Measurements from ENCODE around the gene PARD6B. TPM values are rescaled to one million over a fixed set of nuclear protein-coding genes. Genes with fewer than 3 reads are reported as not detected.
"Not testable (repeated sequence)": the region's sequence is repeated elsewhere in the genome, so short reads cannot be mapped to it uniquely, and the experiment has no call there.

PARD6B gene
- total RNA-seq, 3 donors from 2014 or later, result 1.4 to 30.6 (median 13.4) TPM

- intact Hi-C loops (cut with DNase I; ENCODE audit: low total_unique reads), result no loop called here
- no peak overlapping the region for H3K4me3 ChIP-seq
These were observed 41.2 kb downstream of the PARD6B start for GRCh38 chr20:50772420-50773185.

DNA sequence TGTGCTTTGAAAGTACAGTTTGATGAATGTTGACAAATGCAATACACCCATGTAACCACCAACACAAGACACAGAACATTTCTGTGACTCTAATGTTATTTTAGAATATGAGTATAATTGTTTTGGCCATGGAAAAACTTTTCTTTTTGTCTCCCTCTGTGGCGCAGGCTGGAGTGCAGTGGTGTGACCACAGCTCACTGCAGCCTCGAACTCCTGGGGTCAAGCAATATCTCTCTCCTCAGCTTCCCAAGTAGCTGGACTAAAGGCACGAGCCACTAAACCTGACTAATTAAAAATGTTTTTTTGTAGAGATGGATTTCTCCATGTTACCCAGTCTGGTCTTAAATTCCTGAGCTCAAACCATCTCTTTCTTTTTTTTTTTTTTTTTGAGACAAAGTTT lies 43.1 kb downstream of the PARD6B start:
- Histone ChIP-seq H3K9me3 (no peaks in the 10 kb centered on the region), H3K27ac (no peak overlapping the region), H3K27me3 (no peaks in the 10 kb centered on the region), H3K36me3 (no peaks in the 10 kb centered on the region), H3K4me3 (no peak overlapping the region), H3K4me1 (no peaks in the 10 kb centered on the region)
- TF ChIP-seq, protein P1, sequence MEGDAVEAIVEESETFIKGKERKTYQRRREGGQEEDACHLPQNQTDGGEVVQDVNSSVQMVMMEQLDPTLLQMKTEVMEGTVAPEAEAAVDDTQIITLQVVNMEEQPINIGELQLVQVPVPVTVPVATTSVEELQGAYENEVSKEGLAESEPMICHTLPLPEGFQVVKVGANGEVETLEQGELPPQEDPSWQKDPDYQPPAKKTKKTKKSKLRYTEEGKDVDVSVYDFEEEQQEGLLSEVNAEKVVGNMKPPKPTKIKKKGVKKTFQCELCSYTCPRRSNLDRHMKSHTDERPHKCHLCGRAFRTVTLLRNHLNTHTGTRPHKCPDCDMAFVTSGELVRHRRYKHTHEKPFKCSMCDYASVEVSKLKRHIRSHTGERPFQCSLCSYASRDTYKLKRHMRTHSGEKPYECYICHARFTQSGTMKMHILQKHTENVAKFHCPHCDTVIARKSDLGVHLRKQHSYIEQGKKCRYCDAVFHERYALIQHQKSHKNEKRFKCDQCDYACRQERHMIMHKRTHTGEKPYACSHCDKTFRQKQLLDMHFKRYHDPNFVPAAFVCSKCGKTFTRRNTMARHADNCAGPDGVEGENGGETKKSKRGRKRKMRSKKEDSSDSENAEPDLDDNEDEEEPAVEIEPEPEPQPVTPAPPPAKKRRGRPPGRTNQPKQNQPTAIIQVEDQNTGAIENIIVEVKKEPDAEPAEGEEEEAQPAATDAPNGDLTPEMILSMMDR (IDR thresholded peaks at IDR 0.05), result no peak
- TF ChIP-seq POLR2AphosphoS5 (IDR thresholded peaks at IDR 0.05), result no peak
- DNase-seq (ENCODE audit: low spot score in 2 of 2), result no peak
- intact Hi-C loops (cut with DNase I; ENCODE audit: low total_unique reads), result no loop called here

More at GRCh38 chr20:50772420-50773185, 41.2 kb downstream of the PARD6B start:
- H3K4me1 ChIP-seq, result no peaks in the 10 kb centered on the region
- TF ChIP-seq POLR2A (IDR thresholded peaks at IDR 0.05) (no peak), POLR2AphosphoS5 (IDR thresholded peaks at IDR 0.05) (no peak)
- TF ChIP-seq, protein P1 (IDR thresholded peaks at IDR 0.05), result no peak
- no peak overlapping the region for H3K27ac ChIP-seq
- H3K36me3 ChIP-seq, result no peaks in the 10 kb centered on the region
- DNase-seq (ENCODE audit: low spot score in 2 of 2), result peak in 1 of 2 donors; percentile 9
- H3K27me3 ChIP-seq, result no peaks in the 10 kb centered on the region
- no peaks in the 10 kb centered on the region for H3K9me3 ChIP-seq

DNA sequence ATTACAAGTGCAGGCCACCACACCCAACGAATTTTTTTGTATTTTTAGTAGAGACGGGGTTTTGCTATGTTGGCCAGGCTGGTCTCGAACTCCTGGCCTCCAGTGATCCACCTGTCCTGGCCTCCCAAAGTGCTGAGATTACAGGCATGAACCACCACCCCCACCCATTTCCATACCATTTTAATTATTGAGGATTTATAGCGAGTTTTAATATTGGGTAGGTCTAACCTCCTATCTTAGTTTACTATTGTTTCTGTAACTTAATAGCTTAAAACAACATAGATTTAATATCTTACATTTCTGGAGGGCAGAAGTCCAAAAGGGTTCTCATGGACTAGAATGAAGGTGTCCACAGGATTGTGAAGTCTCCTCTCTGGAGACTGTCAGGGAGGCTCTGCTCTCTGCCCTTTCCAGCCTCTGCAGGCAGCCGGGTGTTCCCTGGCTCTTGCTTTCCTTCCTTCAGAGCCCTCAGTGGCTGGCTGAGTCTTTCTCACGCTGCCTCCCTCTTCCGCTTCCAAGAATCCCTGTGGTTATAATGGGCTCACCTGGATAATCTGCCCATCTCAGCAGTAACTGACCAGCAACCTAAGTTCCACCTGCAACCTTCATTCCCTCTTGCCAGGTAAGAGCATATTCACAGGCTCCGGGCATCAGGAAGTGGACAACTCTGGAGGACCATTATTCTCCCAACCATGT lies 44.9 kb downstream of the PARD6B start:
- TF ChIP-seq, protein P1 (IDR thresholded peaks at IDR 0.05), result no peak
- TF ChIP-seq POLR2AphosphoS5 (IDR thresholded peaks at IDR 0.05), result no peak
- TF ChIP-seq POLR2A (IDR thresholded peaks at IDR 0.05), result no peak
- H3K27ac ChIP-seq, result no peak overlapping the region
- H3K9me3 ChIP-seq, result no peaks in the 10 kb centered on the region
- H3K4me1 ChIP-seq, result no peaks in the 10 kb centered on the region
- no peaks in the 10 kb centered on the region for H3K27me3 ChIP-seq
- no peaks in the 10 kb centered on the region for H3K36me3 ChIP-seq
- peak in 1 of 2 donors; percentile 4 for DNase-seq (ENCODE audit: low spot score in 2 of 2)
- H3K4me3 ChIP-seq, result no peak overlapping the region
- intact Hi-C loops (cut with DNase I; ENCODE audit: low total_unique reads), result no loop called here

DNA sequence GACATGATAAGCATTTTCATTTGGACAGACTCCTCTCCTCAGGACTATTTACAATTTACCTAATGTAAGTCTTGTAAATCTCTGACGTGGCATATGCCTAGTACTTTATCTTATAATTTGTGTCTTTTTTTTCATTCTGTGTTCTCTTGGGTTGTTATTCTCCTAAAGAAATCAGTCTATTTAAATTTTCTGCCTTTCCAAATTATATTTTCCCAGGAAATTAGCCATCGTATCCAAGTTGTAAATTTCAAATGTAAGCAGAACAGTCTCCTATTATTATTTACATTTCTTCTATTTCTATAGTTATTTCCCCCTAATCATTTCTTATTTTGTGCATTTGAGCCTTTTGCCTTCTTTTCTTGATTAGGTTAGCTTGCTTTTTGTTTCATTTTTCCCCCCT lies 46.0 kb downstream of the PARD6B start:
- TF ChIP-seq POLR2AphosphoS5 (IDR thresholded peaks at IDR 0.05) (no peak), POLR2A (IDR thresholded peaks at IDR 0.05) (no peak)
- DNase-seq (ENCODE audit: low spot score in 2 of 2), result no peak
- H3K4me1 ChIP-seq, result no peaks in the 10 kb centered on the region
- intact Hi-C loops (cut with DNase I; ENCODE audit: low total_unique reads), result no loop called here
- H3K9me3 ChIP-seq, result no peaks in the 10 kb centered on the region
- H3K27ac ChIP-seq, result no peak overlapping the region
- no peak overlapping the region for H3K4me3 ChIP-seq
- H3K36me3 ChIP-seq, result no peaks in the 10 kb centered on the region
- no peaks in the 10 kb centered on the region for H3K27me3 ChIP-seq

GRCh38 chr20:50778994-50779393 lies 47.6 kb downstream of the PARD6B start:
- H3K9me3 ChIP-seq; DNase-seq (ENCODE audit: low spot score in 2 of 2); H3K4me3 ChIP-seq; H3K27ac ChIP-seq; intact Hi-C loops (cut with DNase I; ENCODE audit: low total_unique reads); H3K36me3 ChIP-seq; H3K27me3 ChIP-seq; H3K4me1 ChIP-seq: not testable (repeated sequence)

- no peak for TF ChIP-seq POLR2A (IDR thresholded peaks at IDR 0.05)
- TF ChIP-seq, protein P1 (IDR thresholded peaks at IDR 0.05), result no peak
- TF ChIP-seq POLR2AphosphoS5 (IDR thresholded peaks at IDR 0.05), result no peak
- intact Hi-C loops (cut with DNase I; ENCODE audit: low total_unique reads), result no loop called here
- H3K27ac ChIP-seq, result no peak overlapping the region
- H3K4me3 ChIP-seq, result no peak overlapping the region
- H3K36me3 ChIP-seq, result no peaks in the 10 kb centered on the region
- no peaks in the 10 kb centered on the region for H3K9me3 ChIP-seq
- no peak for DNase-seq (ENCODE audit: low spot score in 2 of 2)
- H3K27me3 ChIP-seq, result no peaks in the 10 kb centered on the region
- no peaks in the 10 kb centered on the region for H3K4me1 ChIP-seq
These were observed 52.0 kb downstream of the PARD6B start for GRCh38 chr20:50783390-50783789.

All from breast epithelium (tissue), 4 donors.